Measurements from ENCODE around the gene RPS6KA5. TPM values are rescaled to one million over a fixed set of nuclear protein-coding genes. Genes with fewer than 3 reads are reported as not detected.

The RPS6KA5 gene
- total RNA-seq, 2 donors from 2014 or later: 15.2 to 19.2 TPM

DNA sequence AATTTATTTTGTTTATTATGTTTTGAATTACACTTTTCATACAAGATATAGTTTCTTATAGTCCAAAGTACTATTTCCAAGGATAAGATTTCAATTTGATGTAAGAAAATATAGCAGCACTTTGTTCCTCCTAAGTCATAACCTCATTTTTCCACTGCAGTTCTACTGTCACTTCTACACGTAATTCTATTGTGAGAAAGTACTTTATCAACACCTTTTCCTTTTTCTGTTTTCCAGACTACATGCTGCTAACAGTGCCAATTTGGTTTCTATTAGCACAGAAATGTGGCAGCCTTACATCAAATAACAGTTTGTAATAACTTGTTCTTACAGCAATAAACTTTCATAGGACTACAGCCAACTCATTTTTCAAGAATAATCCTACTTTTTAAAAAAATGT is 45.0 kb downstream of the RPS6KA5 start:
- intact Hi-C loops (cut with DNase I): no loop called here
- H3K9ac ChIP-seq (ENCODE audit: low read depth in 2 of 2, low read length in 2 of 2): no peak overlapping the region
- no peak for DNase-seq
- no peaks in the 10 kb centered on the region for H3K4me1 ChIP-seq
- no peaks in the 10 kb centered on the region for H3K9me3 ChIP-seq
- no peak overlapping the region for H3K4me3 ChIP-seq
- no peak overlapping the region for H3K27ac ChIP-seq
- H3K27me3 ChIP-seq: no peaks in the 10 kb centered on the region
- H3K36me3 ChIP-seq: no peaks in the 10 kb centered on the region
- TF ChIP-seq, protein P1, sequence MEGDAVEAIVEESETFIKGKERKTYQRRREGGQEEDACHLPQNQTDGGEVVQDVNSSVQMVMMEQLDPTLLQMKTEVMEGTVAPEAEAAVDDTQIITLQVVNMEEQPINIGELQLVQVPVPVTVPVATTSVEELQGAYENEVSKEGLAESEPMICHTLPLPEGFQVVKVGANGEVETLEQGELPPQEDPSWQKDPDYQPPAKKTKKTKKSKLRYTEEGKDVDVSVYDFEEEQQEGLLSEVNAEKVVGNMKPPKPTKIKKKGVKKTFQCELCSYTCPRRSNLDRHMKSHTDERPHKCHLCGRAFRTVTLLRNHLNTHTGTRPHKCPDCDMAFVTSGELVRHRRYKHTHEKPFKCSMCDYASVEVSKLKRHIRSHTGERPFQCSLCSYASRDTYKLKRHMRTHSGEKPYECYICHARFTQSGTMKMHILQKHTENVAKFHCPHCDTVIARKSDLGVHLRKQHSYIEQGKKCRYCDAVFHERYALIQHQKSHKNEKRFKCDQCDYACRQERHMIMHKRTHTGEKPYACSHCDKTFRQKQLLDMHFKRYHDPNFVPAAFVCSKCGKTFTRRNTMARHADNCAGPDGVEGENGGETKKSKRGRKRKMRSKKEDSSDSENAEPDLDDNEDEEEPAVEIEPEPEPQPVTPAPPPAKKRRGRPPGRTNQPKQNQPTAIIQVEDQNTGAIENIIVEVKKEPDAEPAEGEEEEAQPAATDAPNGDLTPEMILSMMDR (IDR thresholded peaks at IDR 0.05): no peak

DNA sequence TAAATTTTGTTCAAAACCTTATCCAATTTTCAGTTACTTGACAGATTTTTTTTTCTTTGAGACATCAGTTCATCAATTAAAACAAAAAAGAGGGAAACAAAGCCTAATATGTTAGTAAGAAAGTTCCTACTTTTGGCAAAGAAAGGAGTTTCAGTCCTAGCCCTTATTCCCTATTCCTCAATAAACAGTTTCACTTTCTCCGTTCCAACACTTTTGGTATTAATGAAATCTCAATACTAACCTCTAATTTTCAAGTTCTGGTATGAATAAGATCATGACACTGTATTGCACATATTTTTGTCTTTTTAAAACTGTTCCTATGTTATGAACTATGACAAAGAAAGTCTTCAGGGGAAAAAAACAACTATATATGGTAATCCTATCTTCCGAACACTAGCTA is 48.4 kb downstream of the RPS6KA5 start:
- Histone ChIP-seq H3K4me1 (no peaks in the 10 kb centered on the region), H3K27ac (no peak overlapping the region), H3K27me3 (no peaks in the 10 kb centered on the region), H3K4me3 (no peak overlapping the region), H3K9ac (ENCODE audit: low read depth in 2 of 2, low read length in 2 of 2) (no peak overlapping the region), H3K9me3 (no peaks in the 10 kb centered on the region), H3K36me3 (no peaks in the 10 kb centered on the region)
- intact Hi-C loops (cut with DNase I): no loop called here
- no peak for DNase-seq
- TF ChIP-seq, protein P1 (IDR thresholded peaks at IDR 0.05): no peak

DNA sequence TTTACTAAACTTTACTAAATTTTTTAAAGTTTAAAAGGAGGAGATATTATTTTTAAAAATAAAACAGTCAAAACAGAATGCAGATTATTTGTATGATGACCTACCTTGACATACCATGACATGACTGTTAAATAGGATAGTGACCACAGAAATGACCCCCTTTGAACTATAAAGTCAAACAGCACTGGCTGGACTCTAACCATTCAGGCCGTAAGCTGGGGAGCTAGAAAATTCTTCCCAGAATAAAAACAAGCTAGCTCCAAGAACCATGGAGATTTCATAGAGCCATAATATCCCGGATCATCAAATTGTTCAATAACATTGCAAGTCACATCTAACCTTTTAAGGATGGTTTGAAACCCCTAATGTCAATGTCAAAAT is 50.3 kb downstream of the RPS6KA5 start:
- no peak overlapping the region for H3K4me3 ChIP-seq
- no peak overlapping the region for H3K9ac ChIP-seq (ENCODE audit: low read depth in 2 of 2, low read length in 2 of 2)
- H3K36me3 ChIP-seq: no peaks in the 10 kb centered on the region
- H3K4me1 ChIP-seq: no peaks in the 10 kb centered on the region
- DNase-seq: no peak
- no peaks in the 10 kb centered on the region for H3K9me3 ChIP-seq
- TF ChIP-seq, protein P1 (IDR thresholded peaks at IDR 0.05): no peak
- intact Hi-C loops (cut with DNase I): no loop called here
- H3K27ac ChIP-seq: no peak overlapping the region
- no peaks in the 10 kb centered on the region for H3K27me3 ChIP-seq

DNA sequence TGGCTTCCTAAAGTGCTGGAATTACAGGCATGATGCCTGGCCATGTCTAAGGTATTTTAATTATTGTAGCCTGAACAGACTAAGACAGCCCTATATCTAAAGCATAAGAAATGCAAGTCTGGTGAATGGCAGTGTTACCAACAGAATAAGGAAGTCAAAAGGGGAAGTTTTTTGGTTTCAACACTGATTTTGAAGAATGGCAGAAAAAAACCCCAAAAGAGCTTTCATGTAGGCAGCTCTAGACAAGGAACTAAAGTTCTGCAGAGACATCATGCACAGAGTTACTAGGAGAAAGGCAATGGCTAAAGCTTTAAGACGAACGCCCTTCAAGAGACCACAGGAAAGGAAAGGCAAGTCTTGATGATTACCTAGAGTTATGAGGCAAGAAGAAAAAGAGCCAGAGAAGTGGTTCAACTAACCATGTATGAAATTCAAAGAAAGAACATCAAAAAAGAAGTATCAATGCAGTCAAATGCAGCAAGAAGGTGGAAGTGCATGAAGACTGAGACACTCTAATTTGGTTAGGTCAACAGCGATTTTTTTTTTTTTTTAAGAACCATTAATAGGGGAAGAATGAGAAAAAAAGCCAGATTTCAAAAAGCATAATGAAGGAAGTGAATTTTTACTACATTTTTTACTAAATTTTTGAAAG is 50.8 kb downstream of the RPS6KA5 start:
- Histone ChIP-seq H3K36me3 (no peaks in the 10 kb centered on the region), H3K9ac (ENCODE audit: low read depth in 2 of 2, low read length in 2 of 2) (no peak overlapping the region), H3K27me3 (no peaks in the 10 kb centered on the region), H3K4me3 (no peak overlapping the region), H3K27ac (peak overlapping the region; percentile 6), H3K9me3 (no peaks in the 10 kb centered on the region), H3K4me1 (no peaks in the 10 kb centered on the region)
- DNase-seq: no peak
- TF ChIP-seq, protein P1 (IDR thresholded peaks at IDR 0.05): no peak
- intact Hi-C loops (cut with DNase I): no loop called here

DNA sequence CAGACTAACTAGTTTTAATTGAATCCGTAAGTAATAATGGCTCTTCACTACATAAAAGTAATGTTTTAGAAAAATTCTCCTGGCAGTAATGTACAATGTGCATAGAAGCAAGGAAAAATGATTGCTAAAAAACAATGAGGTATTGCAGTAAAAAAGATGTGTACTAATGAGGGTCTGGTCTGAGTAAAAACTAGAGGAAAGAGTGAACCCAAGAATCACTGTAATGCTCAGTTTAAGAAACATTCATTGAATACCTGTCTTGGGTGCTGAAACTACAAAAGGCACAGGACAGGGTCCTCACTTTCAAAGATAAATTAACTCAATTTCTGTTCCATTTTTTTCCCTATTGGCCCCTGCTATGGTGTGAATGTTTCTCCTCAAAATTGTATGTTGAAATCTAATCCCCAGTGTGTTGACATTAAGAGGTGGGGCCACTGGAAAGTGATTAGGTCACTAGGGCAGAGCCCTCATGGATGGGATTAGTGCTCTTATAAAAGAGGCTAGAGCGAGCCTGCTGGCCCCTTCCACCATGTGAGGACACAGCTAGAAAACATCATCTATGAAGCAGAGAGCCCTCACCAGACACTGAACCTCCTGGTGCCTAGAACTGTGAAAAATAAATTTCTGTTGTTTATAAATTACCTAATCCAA is 51.6 kb downstream of the RPS6KA5 start:
- Histone ChIP-seq H3K9ac (ENCODE audit: low read depth in 2 of 2, low read length in 2 of 2) (no peak overlapping the region), H3K27ac (peak overlapping the region; percentile 6), H3K4me1 (no peaks in the 10 kb centered on the region), H3K9me3 (no peaks in the 10 kb centered on the region), H3K36me3 (no peaks in the 10 kb centered on the region), H3K27me3 (no peaks in the 10 kb centered on the region), H3K4me3 (no peak overlapping the region)
- intact Hi-C loops (cut with DNase I): no loop called here
- TF ChIP-seq, protein P1 (IDR thresholded peaks at IDR 0.05): no peak
- DNase-seq: peak; percentile 33

All from colonic mucosa (tissue), 4 donors.